PC-9 (cell line): ENCODE measurements around the gene ACP3. TPM values are rescaled to one million over a fixed set of nuclear protein-coding genes. Genes with fewer than 3 reads are reported as not detected.

Source experiments
- BruUV-seq: library from RNA; stranded (reverse); fragments of 400-500 nt; replicated peaks from 2 replicates; lab custom pipeline; 2021; lab: Mats Ljungman, UMichigan
- CTCF ChIA-PET: fragments of 300-600 bp; sonication (Branson Sonifier 250); formaldehyde crosslinking; loops from one replicate; lab custom pipeline; 2022; ENCODE audit warnings: antibody characterized with exemption; lab: Charles Lee
- POLR2A ChIA-PET: fragments of 300-600 bp; sonication (Branson Sonifier 250); formaldehyde crosslinking; loops from one replicate; lab custom pipeline; 2022; ENCODE audit warnings: antibody characterized with exemption; ENCODE audit not compliant: unreplicated experiment; lab: Charles Lee
- DNase-seq, 2 experiments: peaks; one replicate each; pipeline versions ENCODE4 v3.0.0 to v3.0.0-alpha.2; 2015 to 2022; ENCODE audit warnings: mixed read lengths in 1 of 2
- H2AFZ ChIP-seq: fragments of 200-600 bp; sonication (generic); 2 replicates; pipeline ENCODE4 v1.8.1; 2017; ENCODE audit warnings: antibody characterized with exemption
- H3F3A ChIP-seq: fragments of 200-600 bp; sonication (generic); 2 replicates; pipeline ENCODE4 v1.8.1; 2017; ENCODE audit warnings: antibody characterized with exemption, mild to moderate bottlenecking, low read depth; ENCODE audit not compliant: insufficient read depth
- H3K27ac ChIP-seq: fragments of 200-600 bp; sonication (generic); 2 replicates; pipeline ENCODE4 v1.6.1; 2016; ENCODE audit warnings: mixed run types
- H3K27me3 ChIP-seq: fragments of 200-600 bp; sonication (generic); 2 replicates; pipeline ENCODE4 v1.6.1; 2016; ENCODE audit warnings: low read depth, mixed run types; ENCODE audit not compliant: insufficient read depth
- H3K36me3 ChIP-seq: fragments of 200-600 bp; sonication (generic); 2 replicates; pipeline ENCODE4 v1.6.1; 2016; ENCODE audit warnings: low read depth, mixed run types
- H3K4me1 ChIP-seq: fragments of 200-600 bp; sonication (generic); replicated peaks from 2 replicates; pipeline ENCODE4 v1.6.1; 2016; ENCODE audit warnings: mixed run types; ENCODE audit not compliant: insufficient read depth
- H3K4me2 ChIP-seq: fragments of 200-600 bp; sonication (generic); 2 replicates; pipeline ENCODE4 v1.6.1; 2017; ENCODE audit warnings: mixed run types
- H3K4me3 ChIP-seq: fragments of 200-600 bp; sonication (generic); 2 replicates; pipeline ENCODE4 v1.6.1; 2016; ENCODE audit warnings: mixed run types
- H3K79me2 ChIP-seq: fragments of 200-600 bp; sonication (generic); 2 replicates; pipeline ENCODE4 v1.6.1; 2017; ENCODE audit warnings: low read depth, mixed run types
- H3K9me2 ChIP-seq: fragments of 200-600 bp; sonication (generic); 2 replicates; pipeline ENCODE4 v1.8.1; 2017; ENCODE audit warnings: mild to moderate bottlenecking; ENCODE audit not compliant: insufficient read depth
- H3K9me3 ChIP-seq: fragments of 200-600 bp; sonication (generic); 2 replicates; pipeline ENCODE4 v1.8.1; 2016; ENCODE audit warnings: low read depth; ENCODE audit not compliant: insufficient read depth
- H4K20me1 ChIP-seq: fragments of 200-600 bp; sonication (generic); 2 replicates; pipeline ENCODE4 v1.8.1; 2017; ENCODE audit not compliant: insufficient read depth
- CTCF ChIP-seq: fragments of 200-600 bp; sonication (generic); conservative IDR thresholded peaks from 2 replicates; pipeline ENCODE4 v1.6.1; 2017; ENCODE audit warnings: mixed run types, antibody characterized with exemption, mild to moderate bottlenecking, moderate library complexity
- EZH2 ChIP-seq: fragments of 200-600 bp; sonication (generic); IDR thresholded peaks from 2 replicates; pipeline ENCODE4 v1.8.0; 2017; ENCODE audit warnings: antibody characterized with exemption, low read depth
- intact Hi-C: fragments of 100-400 bp; cut with micrococcal nuclease; formaldehyde crosslinking; loops from one replicate; pipeline ENCODE4 v1.10.0; 2022; ENCODE audit not compliant: unreplicated experiment
- total RNA-seq: library from RNA; stranded (reverse); gene quantifications from 2 replicates; pipeline ENCODE4 v1.2.3, GENCODE V29; 2021

The ACP3 gene
- total RNA-seq, 1 experiment from 2014 or later = 3.5 TPM

GRCh38 chr3:132405609-132406299 is 88.5 kb downstream of the ACP3 start:
- Histone ChIP-seq H3K9me3 (no peaks in the 10 kb centered on the region), H3K4me2 (no peak overlapping the region), H2AFZ (no peak overlapping the region), H3K4me1 (no peaks in the 10 kb centered on the region), H3K4me3 (no peak overlapping the region), H3K27ac (no peak overlapping the region), H4K20me1 (no peaks in the 10 kb centered on the region), H3F3A (no peaks in the 10 kb centered on the region), H3K27me3 (no peaks in the 10 kb centered on the region), H3K79me2 (no peaks in the 10 kb centered on the region), H3K36me3 (no peaks in the 10 kb centered on the region), H3K9me2 (no peaks in the 10 kb centered on the region)
- CTCF ChIA-PET = no interaction called here
- intact Hi-C loops = loop anchor here (10.0 kb wide), 1 partner anchor 1371 kb away; no protein-coding TSS in a partner anchor
- no TSS peak for BruUV-seq
- POLR2A ChIA-PET = interaction anchor here (0.5 kb wide), 1 partner anchor 125 kb away, joined by 4 read pairs; no protein-coding TSS in a partner anchor
- no peak for DNase-seq
- no peak for TF ChIP-seq EZH2
- TF ChIP-seq CTCF = no peak

- Histone ChIP-seq H3K27ac (no peak overlapping the region), H3K9me2 (no peaks in the 10 kb centered on the region), H3K36me3 (no peaks in the 10 kb centered on the region), H3K4me1 (no peaks in the 10 kb centered on the region), H3K9me3 (no peaks in the 10 kb centered on the region), H3K4me3 (no peak overlapping the region), H4K20me1 (no peaks in the 10 kb centered on the region), H3K4me2 (no peak overlapping the region), H2AFZ (no peak overlapping the region), H3K79me2 (no peaks in the 10 kb centered on the region), H3F3A (no peaks in the 10 kb centered on the region), H3K27me3 (no peaks in the 10 kb centered on the region)
- BruUV-seq = no TSS peak
- TF ChIP-seq EZH2 (no peak), CTCF (no peak)
- no peak for DNase-seq
- intact Hi-C loops = loop anchor here (10.0 kb wide), 1 partner anchor 1372 kb away; no protein-coding TSS in a partner anchor
- POLR2A ChIA-PET = no interaction called here
- CTCF ChIA-PET = interaction anchor here (0.6 kb wide), 1 partner anchor 1018 kb away, joined by 3 read pairs; no protein-coding TSS in a partner anchor
Measured at GRCh38 chr3:132406587-132406986, 89.4 kb downstream of the ACP3 start.

GRCh38 chr3:132407025-132407424 is 89.8 kb downstream of the ACP3 start:
- ChIA-PET CTCF (no interaction called here), POLR2A (no interaction called here)
- TF ChIP-seq EZH2 (no peak), CTCF (no peak)

More at GRCh38 chr3:132407025-132407424, 89.8 kb downstream of the ACP3 start:
- no peaks in the 10 kb centered on the region for H3K27me3 ChIP-seq
- no peak overlapping the region for H3K4me2 ChIP-seq
- no peaks in the 10 kb centered on the region for H3K9me3 ChIP-seq
- no peak overlapping the region for H3K4me3 ChIP-seq
- DNase-seq = no peak
- intact Hi-C loops = loop anchor here (10.0 kb wide), 1 partner anchor 1372 kb away; no protein-coding TSS in a partner anchor
- H2AFZ ChIP-seq = no peak overlapping the region
- no peaks in the 10 kb centered on the region for H4K20me1 ChIP-seq
- no peaks in the 10 kb centered on the region for H3K79me2 ChIP-seq
- H3K27ac ChIP-seq = no peak overlapping the region
- BruUV-seq = no TSS peak
- no peaks in the 10 kb centered on the region for H3K9me2 ChIP-seq
- no peaks in the 10 kb centered on the region for H3K4me1 ChIP-seq
- H3F3A ChIP-seq = no peaks in the 10 kb centered on the region
- no peaks in the 10 kb centered on the region for H3K36me3 ChIP-seq

Other genes with a start within 250 kb of the ACP3 start
- 44.6 and 56.6 TPM in 2 replicates for gene DNAJC13, start 100.1 kb downstream of the ACP3 start, total RNA-seq